ENCODE measurements around the gene TMEM187.

The TMEM187 gene

DNA sequence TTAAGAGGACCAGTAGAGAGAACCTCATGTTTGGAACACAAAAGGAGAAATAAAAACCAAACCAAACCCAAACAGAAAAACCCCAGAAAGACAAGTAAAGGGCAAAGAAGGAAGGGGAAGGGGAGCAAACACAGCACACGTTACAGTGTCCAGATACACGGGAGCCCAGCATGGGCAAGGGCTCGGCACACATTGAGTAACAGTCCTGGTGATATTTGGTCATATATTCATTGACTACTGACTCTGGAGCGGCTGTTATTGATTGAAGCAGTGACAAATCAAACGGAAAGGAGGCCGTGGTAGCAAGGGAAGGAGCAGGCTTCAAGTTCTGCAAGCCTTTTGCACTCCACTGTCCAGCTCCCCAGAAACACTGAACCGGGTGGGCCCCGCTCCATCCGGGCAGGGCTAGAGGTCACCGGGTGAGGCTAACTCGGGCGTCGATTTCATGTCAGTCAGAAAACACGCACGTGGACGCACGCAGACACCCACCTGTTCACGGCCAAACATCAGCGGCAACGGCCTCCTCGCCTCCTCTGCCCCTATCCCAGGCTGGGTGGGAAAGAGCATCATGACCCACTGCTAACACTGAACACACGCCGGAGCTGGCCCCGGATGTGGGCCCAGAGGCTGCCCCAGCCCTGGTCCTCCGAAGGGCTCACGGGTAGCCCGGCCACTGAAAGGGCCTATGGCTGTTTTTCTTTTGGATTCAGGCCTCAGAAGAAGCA is 50.9 kb downstream of the TMEM187 start:
- DNase-seq = no peak

- no peak for DNase-seq
Measured at GRCh38 chrX:154024271-154024670, 51.7 kb downstream of the TMEM187 start.

DNA sequence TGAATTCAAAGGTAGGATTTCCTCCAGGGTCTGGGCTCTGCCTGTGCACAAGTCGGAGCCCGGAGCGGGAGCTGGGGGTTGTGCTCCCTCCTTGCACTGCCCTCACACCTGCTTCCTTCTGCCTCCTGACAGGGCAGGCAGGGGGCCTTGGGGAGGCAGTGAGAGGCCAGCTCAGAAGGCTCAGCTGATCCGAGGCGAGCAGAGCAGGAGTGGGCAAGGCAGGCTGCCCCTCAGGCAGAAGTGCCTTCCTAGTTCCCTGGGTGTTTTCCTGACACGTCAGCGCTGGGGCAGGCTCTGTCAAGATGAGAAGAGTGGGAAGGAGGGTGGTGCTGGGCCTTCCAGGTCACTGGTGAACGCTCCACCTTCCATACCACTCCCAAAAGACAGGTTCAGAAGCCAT is 52.7 kb downstream of the TMEM187 start:
- DNase-seq = no peak

GRCh38 chrX:154026136-154027021 is 53.8 kb downstream of the TMEM187 start:
- no peak for DNase-seq

GRCh38 chrX:154027022-154027402 is 54.5 kb downstream of the TMEM187 start:
- no peak for DNase-seq

DNA sequence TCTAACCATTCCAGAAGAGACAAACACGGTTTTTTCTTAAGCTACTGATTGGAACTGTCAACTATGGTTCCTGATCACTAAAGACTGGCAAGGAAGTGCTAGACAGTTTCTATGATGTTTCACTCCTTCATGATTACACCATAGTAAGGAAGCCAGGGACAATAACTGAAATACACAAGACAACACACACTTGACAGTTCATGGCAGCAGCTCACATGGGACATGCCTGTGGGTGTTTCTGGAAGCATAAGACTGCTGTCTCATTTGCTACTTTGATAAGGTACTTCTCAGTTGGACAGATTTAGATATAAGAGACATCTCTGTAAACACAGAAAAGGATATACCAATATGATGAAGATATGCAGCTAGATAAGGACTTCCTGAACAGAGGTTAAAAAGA is 55.4 kb downstream of the TMEM187 start:
- DNase-seq = no peak

GRCh38 chrX:154028502-154029184 is 56.1 kb downstream of the TMEM187 start:
- DNase-seq = no peak

GRCh38 chrX:154029439-154029838 is 56.9 kb downstream of the TMEM187 start:
- DNase-seq = no peak

DNA sequence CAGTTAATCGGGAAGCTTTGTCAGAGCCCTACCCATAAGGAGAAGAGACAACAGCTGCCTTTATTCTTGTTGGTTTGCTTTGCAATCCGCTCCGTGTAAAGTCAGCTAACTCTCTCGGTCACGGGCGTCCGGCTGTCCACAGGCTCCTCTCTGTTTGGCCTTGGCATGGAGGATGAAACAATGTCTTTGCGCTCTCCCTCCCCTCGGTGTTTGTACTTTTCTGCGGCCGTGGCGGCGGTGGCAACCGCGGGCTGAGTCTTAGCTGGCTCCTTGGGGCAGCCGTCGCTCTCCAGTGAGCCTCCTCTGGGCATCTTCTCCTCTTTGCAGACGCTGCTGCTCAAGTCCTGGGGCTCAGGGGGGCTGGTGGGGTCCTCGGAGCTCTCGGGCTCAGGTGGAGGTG is 57.7 kb downstream of the TMEM187 start:
- DNase-seq = no peak

DNA sequence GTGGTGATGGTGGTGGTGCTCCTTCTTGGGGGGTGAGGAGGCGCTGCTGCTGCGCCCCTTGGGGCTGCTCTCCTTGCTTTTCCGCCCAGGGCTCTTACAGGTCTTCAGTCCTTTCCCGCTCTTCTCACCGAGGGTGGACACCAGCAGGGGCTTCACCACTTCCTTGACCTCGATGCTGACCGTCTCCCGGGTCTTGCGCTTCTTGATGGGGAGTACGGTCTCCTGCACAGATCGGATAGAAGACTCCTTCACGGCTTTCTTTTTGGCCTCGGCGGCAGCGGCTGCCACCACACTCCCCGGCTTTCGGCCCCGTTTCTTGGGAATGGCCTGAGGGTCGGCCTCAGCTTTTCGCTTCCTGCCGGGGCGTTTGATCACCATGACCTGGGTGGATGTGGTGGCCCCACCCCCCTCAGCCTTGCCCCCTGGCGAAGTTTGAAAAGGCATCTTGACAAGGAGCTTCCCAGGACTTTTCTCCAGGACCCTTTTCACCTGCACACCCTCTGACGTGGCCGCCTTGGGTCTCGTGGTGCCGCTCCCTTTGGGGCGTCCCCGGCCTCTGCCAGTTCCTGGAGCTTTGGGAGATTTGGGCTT is 58.3 kb downstream of the TMEM187 start:
- DNase-seq = no peak

DNA sequence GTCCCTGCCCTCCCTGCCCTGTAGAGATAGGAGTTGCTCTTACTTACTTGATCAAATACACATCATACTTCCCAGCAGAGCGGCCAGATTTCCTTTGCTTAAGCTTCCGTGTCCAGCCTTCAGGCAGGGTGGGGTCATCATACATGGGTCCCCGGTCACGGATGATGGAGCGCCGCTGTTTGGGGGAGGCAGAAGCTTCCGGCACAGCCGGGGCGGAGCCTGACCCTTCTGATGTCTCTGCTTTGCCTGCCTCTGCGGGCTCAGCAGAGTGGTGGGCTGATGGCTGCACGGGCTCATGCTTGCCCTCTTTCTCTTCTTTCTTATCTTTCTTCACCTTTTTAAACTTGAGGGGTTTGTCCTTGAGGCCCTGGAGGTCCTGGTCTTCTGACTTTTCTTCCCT is 59.6 kb downstream of the TMEM187 start:
- no peak for DNase-seq

GRCh38 chrX:154032653-154033052 is 60.1 kb downstream of the TMEM187 start:
- no peak for DNase-seq
